RWPE2 (cell line): ENCODE data around the gene DEK.

Experiments used
- ATAC-seq: fragments of 200-7000 bp; cut with Tn5 transposase; 3 replicates; pipeline ENCODE4 v1.9.1; 2021; ENCODE audit warnings: low read depth
- DNase-seq: peaks from one replicate; pipeline ENCODE4 v3.0.0-alpha.2; 2020; ENCODE audit warnings: low spot score
- H3K27ac ChIP-seq: fragments of 450-650 bp; 2 replicates; pipeline ENCODE4 v1.5.1; 2017; ENCODE audit warnings: mild to moderate bottlenecking; ENCODE audit not compliant: poor library complexity, severe bottlenecking
- H3K27me3 ChIP-seq: fragments of 250-450 bp; sonication (Bioruptor Pico); 2 replicates; pipeline ENCODE4 v1.5.1; 2021; ENCODE audit warnings: mild to moderate bottlenecking, moderate library complexity; ENCODE audit not compliant: insufficient read depth, poor library complexity, severe bottlenecking
- H3K36me3 ChIP-seq: fragments of 250-450 bp; sonication (Bioruptor Pico); 2 replicates; pipeline ENCODE4 v1.5.1; 2020; ENCODE audit warnings: low read depth, mild to moderate bottlenecking, moderate library complexity
- H3K4me1 ChIP-seq: fragments of 250-450 bp; sonication (Bioruptor Pico); 2 replicates; pipeline ENCODE4 v1.5.1; 2021; ENCODE audit warnings: mild to moderate bottlenecking, moderate library complexity; ENCODE audit not compliant: insufficient read depth, poor library complexity, severe bottlenecking
- H3K4me3 ChIP-seq: fragments of 250-450 bp; sonication (Bioruptor Pico); 2 replicates; pipeline ENCODE4 v1.5.1; 2021; ENCODE audit warnings: mild to moderate bottlenecking, moderate library complexity; ENCODE audit not compliant: severe bottlenecking
- H3K9me3 ChIP-seq: fragments of 250-450 bp; sonication (Bioruptor Pico); 2 replicates; pipeline ENCODE4 v1.5.1; 2021; ENCODE audit warnings: mild to moderate bottlenecking, moderate library complexity; ENCODE audit not compliant: severe bottlenecking
- CTCF ChIP-seq: fragments of 450-650 bp; IDR thresholded peaks from one replicate; pipeline ENCODE4 v1.5.1; 2017; ENCODE audit warnings: mild to moderate bottlenecking, moderate library complexity; ENCODE audit not compliant: poor library complexity, severe bottlenecking

Gene DEK

GRCh38 chr6:18266523-18266912, 2.2 kb upstream of the DEK start:
- no peaks in the 10 kb centered on the region for H3K9me3 ChIP-seq
- ATAC-seq = no peak
- no peak overlapping the region for H3K4me3 ChIP-seq
- H3K27ac ChIP-seq = no peak overlapping the region
- H3K27me3 ChIP-seq = no peaks in the 10 kb centered on the region
- no peak for TF ChIP-seq CTCF
- no peak for DNase-seq
- H3K4me1 ChIP-seq = peaks cover 12% of the 10 kb centered on the region
- H3K36me3 ChIP-seq = peaks cover 23% of the 10 kb centered on the region

- TF ChIP-seq CTCF = no peak
- Histone ChIP-seq H3K4me1 (peaks cover 18% of the 10 kb centered on the region), H3K4me3 (no peak overlapping the region)
Measured at GRCh38 chr6:18265787-18266522, 1.6 kb upstream of the DEK start.

GRCh38 chr6:18264923-18265377, 620 bp upstream of the DEK start:
- no peak; the same call in 2 of the 3 replicates for ATAC-seq
- peak; percentile 53 for TF ChIP-seq CTCF
- Histone ChIP-seq H3K4me3 (peak overlapping the region; percentile 99), H3K27me3 (no peaks in the 10 kb centered on the region), H3K9me3 (no peaks in the 10 kb centered on the region), H3K4me1 (peaks cover 28% of the 10 kb centered on the region), H3K36me3 (peaks cover 36% of the 10 kb centered on the region), H3K27ac (peak overlapping the region; percentile 80)
- no peak for DNase-seq

More at GRCh38 chr6:18265787-18266522, 1.6 kb upstream of the DEK start:
- peaks cover 28% of the 10 kb centered on the region for H3K36me3 ChIP-seq
- H3K27me3 ChIP-seq = no peaks in the 10 kb centered on the region
- ATAC-seq (no peak), DNase-seq (no peak)
- H3K9me3 ChIP-seq = no peaks in the 10 kb centered on the region
- H3K27ac ChIP-seq = no peak overlapping the region

GRCh38 chr6:18263418-18264218, 712 bp downstream of the DEK start:
- no peak; the same call in 2 of the 3 replicates for ATAC-seq
- peaks cover 34% of the 10 kb centered on the region for H3K4me1 ChIP-seq

More at GRCh38 chr6:18263418-18264218, 712 bp downstream of the DEK start:
- Histone ChIP-seq H3K27me3 (no peaks in the 10 kb centered on the region), H3K36me3 (peaks cover 48% of the 10 kb centered on the region), H3K4me3 (peak overlapping the region; percentile 99), H3K9me3 (no peaks in the 10 kb centered on the region), H3K27ac (peak overlapping the region; percentile 80)
- no peak for TF ChIP-seq CTCF
- DNase-seq = no peak
